Stomach smooth muscle (tissue), 2 donors: Measurements from ENCODE around the gene CEP63.

Source experiments
- H3K27ac ChIP-seq: one replicate; pipeline ENCODE4 v1.7.0; 2013; ENCODE audit warnings: mild to moderate bottlenecking, low read length, inconsistent platforms
- H3K27me3 ChIP-seq, 2 donors: one replicate each; pipeline ENCODE4 v1.7.0; 2013; ENCODE audit warnings: low read length in 2 of 2; ENCODE audit not compliant: insufficient read depth in 2 of 2, control insufficient read depth in 1 of 2
- H3K36me3 ChIP-seq, 2 donors: one replicate each; pipeline ENCODE4 v1.7.0; 2013; ENCODE audit warnings: low read length in 2 of 2; ENCODE audit not compliant: control insufficient read depth in 2 of 2, insufficient read depth in 2 of 2
- H3K4me1 ChIP-seq: one replicate; pipeline ENCODE4 v1.7.0; 2013; ENCODE audit warnings: low read length; ENCODE audit not compliant: control insufficient read depth, insufficient read depth
- H3K4me3 ChIP-seq, 2 donors: one replicate each; pipeline ENCODE4 v1.7.0; 2013; ENCODE audit warnings: low read length in 2 of 2
- H3K9ac ChIP-seq, 2 donors: one replicate each; pipeline ENCODE4 v1.7.0; 2013; ENCODE audit warnings: low read length in 2 of 2, mild to moderate bottlenecking in 1 of 2
- H3K9me3 ChIP-seq, 2 donors: one replicate each; pipeline ENCODE4 v1.7.0; 2013; ENCODE audit warnings: low read length in 2 of 2; ENCODE audit not compliant: control insufficient read depth in 2 of 2
- donor health status: healthy.
- donor health status: Pancreatic carcinoma.

The CEP63 gene

GRCh38 chr3:134485718-134486576, at the start of gene CEP63, which contains the start of gene ANAPC13:
Gene CEP63 (plus strand): TSS chr3:134486057. CDS start chr3:134495321, 9,264 bp downstream.
Gene ANAPC13 (minus strand): TSS chr3:134485985. CDS start chr3:134482904, 3,081 bp downstream.
- H3K4me1 ChIP-seq, result peaks cover 24% of the 10 kb centered on the region
- H3K4me3 ChIP-seq, result peak within 1 kb of the TSS; percentile 87 to 98
- no peaks in the 10 kb centered on the region for H3K9me3 ChIP-seq
- H3K9ac ChIP-seq, result peak within 1 kb of the TSS; percentile 91 to 99
- peak within 1 kb of the TSS; percentile 97 for H3K27ac ChIP-seq
- no peaks in the 10 kb centered on the region for H3K27me3 ChIP-seq
- peaks cover 0 to 13% of the 10 kb centered on the region in 2 donors for H3K36me3 ChIP-seq

DNA sequence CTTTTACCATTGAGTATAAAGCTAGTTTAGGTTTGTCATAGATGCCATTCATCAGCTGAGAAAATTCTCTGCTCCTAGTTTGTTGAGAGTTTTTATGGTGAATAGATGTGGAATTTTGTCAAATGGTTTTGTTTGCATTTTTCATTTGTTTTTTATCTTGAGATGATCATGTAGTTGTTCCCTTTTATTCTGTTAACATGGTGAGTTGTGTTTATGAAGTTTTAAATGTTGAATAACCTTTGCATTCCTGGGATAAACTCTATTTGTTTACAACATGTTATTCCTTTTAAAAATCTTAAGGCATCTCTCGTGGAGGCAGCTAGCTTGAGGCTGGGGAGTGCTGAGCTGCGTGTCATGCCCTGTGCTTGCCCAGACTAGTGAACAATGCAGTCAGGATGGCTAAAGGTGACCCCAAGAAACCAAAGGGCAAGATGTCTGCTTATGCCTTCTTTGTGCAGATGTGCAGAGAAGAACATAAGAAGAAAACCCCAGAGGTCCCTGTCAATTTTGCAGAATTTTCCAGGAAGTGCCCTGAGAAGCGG, 48.6 kb upstream of the CEP63 start:
- no peaks in the 10 kb centered on the region for H3K4me1 ChIP-seq
- H3K27me3 ChIP-seq, result no peaks in the 10 kb centered on the region

DNA sequence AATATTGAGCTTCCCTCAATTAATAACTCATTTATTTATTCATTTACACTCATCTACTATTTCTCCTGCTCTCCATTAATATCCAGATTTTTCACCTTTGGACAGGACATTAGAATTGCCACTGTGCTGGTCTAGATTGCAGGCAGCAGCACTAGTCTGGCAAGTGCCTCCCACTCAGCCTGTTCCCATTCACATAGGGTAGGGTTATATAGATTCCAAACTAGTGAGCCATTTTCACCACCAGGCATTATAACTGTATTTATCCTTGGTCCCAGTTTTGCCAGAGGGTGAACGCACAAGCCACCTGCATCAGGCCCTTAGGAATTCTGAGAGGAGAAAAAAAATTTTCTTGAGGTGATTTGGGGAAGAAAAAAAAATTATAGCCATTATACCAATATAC, 44.5 kb upstream of the CEP63 start:
- Histone ChIP-seq H3K27me3 (no peaks in the 10 kb centered on the region), H3K4me3 (no peak overlapping the region), H3K27ac (no peak overlapping the region), H3K4me1 (no peaks in the 10 kb centered on the region), H3K36me3 (no peaks in the 10 kb centered on the region), H3K9me3 (peaks cover 0 to 2% of the 10 kb centered on the region in 2 donors), H3K9ac (no peak overlapping the region)

More for the DNA sequence above, 48.6 kb upstream of the CEP63 start:
- H3K4me3 ChIP-seq, result no peak overlapping the region
- H3K9me3 ChIP-seq, result no peaks in the 10 kb centered on the region
- no peaks in the 10 kb centered on the region for H3K36me3 ChIP-seq
- H3K27ac ChIP-seq, result no peak overlapping the region
- H3K9ac ChIP-seq, result no peak overlapping the region

DNA sequence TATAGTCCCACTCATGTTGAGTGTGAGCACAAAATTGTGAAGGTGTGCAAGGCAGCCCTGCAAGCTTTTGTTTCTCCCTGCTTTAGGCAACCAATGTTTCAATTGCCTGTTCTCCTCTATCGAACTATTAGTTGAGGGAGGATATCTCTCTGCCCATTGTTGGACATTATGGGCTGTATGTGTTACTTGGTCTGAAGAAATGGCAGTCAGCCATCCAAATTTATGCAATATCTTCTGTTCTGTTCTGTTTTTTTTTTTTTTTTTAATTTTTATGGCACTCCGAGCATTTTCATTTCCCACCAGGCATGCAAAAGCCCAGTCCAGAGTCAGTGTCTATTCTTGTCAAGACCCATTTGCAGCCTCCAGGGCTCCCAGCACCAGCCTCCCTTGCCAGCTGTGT, 44.0 kb upstream of the CEP63 start:
- no peaks in the 10 kb centered on the region for H3K27me3 ChIP-seq
- H3K4me1 ChIP-seq, result peaks cover 3% of the 10 kb centered on the region
- peaks cover 0 to 2% of the 10 kb centered on the region in 2 donors for H3K9me3 ChIP-seq
- H3K27ac ChIP-seq, result no peak overlapping the region
- H3K36me3 ChIP-seq, result no peaks in the 10 kb centered on the region
- no peak overlapping the region for H3K9ac ChIP-seq
- H3K4me3 ChIP-seq, result no peak overlapping the region

DNA sequence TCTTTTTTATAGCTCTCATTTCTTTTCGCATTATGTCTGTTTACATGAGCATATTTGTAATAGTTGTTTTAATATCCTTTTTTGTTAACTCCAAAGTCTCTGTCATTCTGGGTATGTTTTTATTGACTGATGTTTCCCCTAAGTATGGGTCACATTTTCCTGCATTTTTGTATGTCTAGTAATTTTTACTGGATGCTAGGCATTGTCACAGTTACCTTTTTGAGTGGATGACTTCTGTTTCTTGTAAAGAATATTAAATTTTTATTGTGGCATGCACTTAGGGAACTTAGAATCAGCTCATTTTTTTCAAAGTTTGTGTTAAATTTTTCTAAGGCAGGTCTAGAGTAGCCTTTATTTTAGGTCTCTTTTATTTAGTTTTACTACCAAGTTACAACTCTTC, 40.8 kb upstream of the CEP63 start:
- Histone ChIP-seq H3K4me3 (no peak overlapping the region), H3K9ac (no peak overlapping the region), H3K4me1 (peaks cover 3% of the 10 kb centered on the region), H3K27ac (no peak overlapping the region), H3K9me3 (peaks cover 0 to 2% of the 10 kb centered on the region in 2 donors), H3K27me3 (no peaks in the 10 kb centered on the region), H3K36me3 (no peaks in the 10 kb centered on the region)

- Histone ChIP-seq H3K9me3 (peaks cover 0 to 2% of the 10 kb centered on the region in 2 donors), H3K9ac (no peak overlapping the region), H3K27me3 (no peaks in the 10 kb centered on the region), H3K36me3 (no peaks in the 10 kb centered on the region), H3K4me3 (no peak overlapping the region), H3K4me1 (peaks cover 3% of the 10 kb centered on the region), H3K27ac (no peak overlapping the region)
Measured at GRCh38 chr3:134445636-134446035, 40.2 kb upstream of the CEP63 start.

- Histone ChIP-seq H3K9ac (no peak overlapping the region), H3K27me3 (no peaks in the 10 kb centered on the region), H3K27ac (no peak overlapping the region)
Measured at GRCh38 chr3:134446800-134447199, 39.1 kb upstream of the CEP63 start.

DNA sequence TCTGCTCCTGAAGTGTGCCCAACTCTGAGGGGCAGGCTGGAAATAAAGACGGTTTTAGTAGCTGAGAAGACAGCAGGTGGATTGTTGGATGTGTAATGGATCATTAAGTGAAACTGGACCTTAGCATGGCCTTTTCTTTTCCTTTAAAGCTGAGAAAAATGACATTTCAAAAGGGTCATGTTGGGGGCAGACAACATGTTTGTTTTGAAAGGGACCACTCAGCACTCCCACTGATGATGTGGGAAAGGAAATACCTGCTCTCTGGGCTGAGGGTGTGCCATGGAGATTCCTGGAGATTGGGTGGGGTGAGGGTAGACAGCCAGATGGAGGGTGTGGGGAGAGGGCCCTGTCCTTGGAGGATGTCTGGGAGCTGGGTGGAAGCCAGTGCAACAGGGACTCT, 38.5 kb upstream of the CEP63 start:
- Histone ChIP-seq H3K27ac (no peak overlapping the region), H3K36me3 (no peaks in the 10 kb centered on the region), H3K9me3 (peaks cover 0 to 2% of the 10 kb centered on the region in 2 donors), H3K9ac (no peak overlapping the region), H3K4me1 (peaks cover 3% of the 10 kb centered on the region), H3K4me3 (no peak overlapping the region), H3K27me3 (no peaks in the 10 kb centered on the region)

More at GRCh38 chr3:134446800-134447199, 39.1 kb upstream of the CEP63 start:
- Histone ChIP-seq H3K36me3 (no peaks in the 10 kb centered on the region), H3K9me3 (peaks cover 0 to 2% of the 10 kb centered on the region in 2 donors), H3K4me1 (peaks cover 3% of the 10 kb centered on the region), H3K4me3 (no peak overlapping the region)

DNA sequence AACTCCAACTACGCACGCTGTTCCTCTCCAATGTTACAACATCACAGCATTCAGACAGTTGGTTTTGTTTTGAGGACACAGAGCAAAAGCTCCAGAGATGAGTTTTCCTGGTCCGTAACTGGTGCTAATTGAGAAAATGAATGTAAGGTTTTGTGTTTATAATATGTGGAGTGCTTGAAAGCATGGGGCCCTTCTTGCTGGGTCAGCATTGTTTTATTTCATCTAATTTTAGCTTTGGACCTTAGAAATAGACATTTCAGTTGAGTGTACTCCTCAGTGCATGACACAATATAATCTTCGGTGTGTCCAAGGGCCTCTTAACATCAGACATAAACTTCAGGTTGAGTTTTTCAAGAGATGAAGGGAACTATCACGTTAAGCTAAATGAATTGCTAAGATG, 37.2 kb upstream of the CEP63 start:
- H3K9ac ChIP-seq, result no peak overlapping the region
- H3K4me3 ChIP-seq, result no peak overlapping the region
- no peaks in the 10 kb centered on the region for H3K27me3 ChIP-seq
- H3K4me1 ChIP-seq, result peaks cover 3% of the 10 kb centered on the region
- peaks cover 0 to 2% of the 10 kb centered on the region in 2 donors for H3K9me3 ChIP-seq
- H3K36me3 ChIP-seq, result no peaks in the 10 kb centered on the region
- H3K27ac ChIP-seq, result no peak overlapping the region

GRCh38 chr3:134449277-134449676, 36.6 kb upstream of the CEP63 start:
- Histone ChIP-seq H3K27me3 (no peaks in the 10 kb centered on the region), H3K9ac (no peak overlapping the region), H3K4me1 (peaks cover 3% of the 10 kb centered on the region), H3K36me3 (no peaks in the 10 kb centered on the region), H3K9me3 (peaks cover 0 to 2% of the 10 kb centered on the region in 2 donors), H3K4me3 (no peak overlapping the region), H3K27ac (no peak overlapping the region)

- H3K4me1 ChIP-seq, result peaks cover 3% of the 10 kb centered on the region
- no peak overlapping the region for H3K27ac ChIP-seq
Measured at GRCh38 chr3:134449951-134450350, 35.9 kb upstream of the CEP63 start.

More at GRCh38 chr3:134449951-134450350, 35.9 kb upstream of the CEP63 start:
- no peak overlapping the region for H3K9ac ChIP-seq
- H3K36me3 ChIP-seq, result no peaks in the 10 kb centered on the region
- H3K4me3 ChIP-seq, result no peak overlapping the region
- H3K27me3 ChIP-seq, result no peaks in the 10 kb centered on the region
- H3K9me3 ChIP-seq, result peaks cover 0 to 2% of the 10 kb centered on the region in 2 donors
